ENCODE results near the gene MRPL3.

- TF ChIP-seq CTCF (IDR thresholded peaks at IDR 0.05) (no peak), POLR2A (IDR thresholded peaks at IDR 0.05; ENCODE audit: low read depth) (no peak), POLR2AphosphoS5 (IDR thresholded peaks at IDR 0.05) (peak; percentile 63 to 73)
Measured at GRCh38 chr3:131543714-131544113, 40.9 kb upstream of the MRPL3 start.
